Lower lobe of right lung (tissue), 2 donors: Measurements from ENCODE around the gene BAZ1A. TPM values are rescaled to one million over a fixed set of nuclear protein-coding genes. Genes with fewer than 3 reads are reported as not detected.
A peak's percentile ranks its signal among the peaks of the same experiment; 100 is the strongest.

Experiments
- ATAC-seq, 2 donors: fragments of 200-7000 bp; cut with Tn5 transposase; one replicate each; pipeline ENCODE4 v1.9.1; 2020 to 2022; ENCODE audit warnings: mild to moderate bottlenecking in 2 of 2, moderate library complexity in 2 of 2
- DNase-seq: peaks from one replicate; pipeline ENCODE4 v3.0.0-alpha.2; 2020
- H3K27ac ChIP-seq: fragments of 200-600 bp; one replicate; pipeline ENCODE4 v1.8.0; 2022
- H3K27me3 ChIP-seq: fragments of 200-600 bp; one replicate; pipeline ENCODE4 v1.8.0; 2022; ENCODE audit warnings: low read depth
- H3K36me3 ChIP-seq: fragments of 200-600 bp; one replicate; pipeline ENCODE4 v1.8.0; 2022; ENCODE audit warnings: mild to moderate bottlenecking
- H3K4me1 ChIP-seq: fragments of 200-600 bp; one replicate; pipeline ENCODE4 v1.8.0; 2022
- H3K4me3 ChIP-seq: fragments of 200-600 bp; one replicate; pipeline ENCODE4 v1.8.0; 2022; ENCODE audit warnings: mild to moderate bottlenecking
- H3K9me3 ChIP-seq: fragments of 200-600 bp; one replicate; pipeline ENCODE4 v1.8.0; 2022
- intact Hi-C: fragments of 100-400 bp; cut with DNase I; formaldehyde crosslinking; loops from one replicate; pipeline ENCODE4 v1.11.0; 2022
- total RNA-seq: library from RNA; stranded (reverse); fragmentation: NEBNext Ultra II Directional; extraction: Animal tissue kit (Norgen Biotek cat#: 25700); gene quantifications from one replicate; pipeline ENCODE4 v1.2.1, GENCODE V29; 2021
- TF ChIP-seq, protein P1 (sequence below): fragments of 200-600 bp; IDR thresholded peaks from one replicate; pipeline ENCODE4 v1.8.0; 2022; ENCODE audit warnings: antibody characterized with exemption, mild to moderate bottlenecking
- donor health status: DM: no; HTN: yes; CAD: no; lungs with severe emphysema.

Gene BAZ1A
- total RNA-seq, 1 donor from 2014 or later = 43.5 TPM

DNA sequence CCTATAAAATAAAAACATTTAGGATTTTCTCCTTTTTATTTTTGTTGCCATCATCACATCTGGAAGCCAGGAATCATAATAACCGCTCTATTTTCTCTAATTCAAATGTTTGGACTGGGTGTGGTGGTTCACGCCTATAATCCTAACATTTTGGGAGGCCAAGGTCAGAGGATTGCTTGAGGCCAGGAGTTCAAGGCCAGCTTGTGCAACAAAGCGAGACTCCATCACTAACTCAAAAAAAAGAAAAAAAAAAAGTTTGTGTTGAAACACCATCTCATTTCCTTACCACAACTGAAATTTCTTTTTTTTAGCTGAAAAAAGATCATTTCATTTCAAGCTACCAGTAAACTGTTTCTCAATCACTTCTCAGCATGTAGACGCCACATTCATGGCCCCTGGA is 8.8 kb upstream of the BAZ1A start:
- H3K9me3 ChIP-seq = no peaks in the 10 kb centered on the region
- H3K4me1 ChIP-seq = no peaks in the 10 kb centered on the region
- no peak for DNase-seq
- H3K4me3 ChIP-seq = no peak overlapping the region
- no peak overlapping the region for H3K27ac ChIP-seq
- no peak for ATAC-seq
- intact Hi-C loops = no loop called here
- H3K36me3 ChIP-seq = no peaks in the 10 kb centered on the region
- TF ChIP-seq, protein P1, sequence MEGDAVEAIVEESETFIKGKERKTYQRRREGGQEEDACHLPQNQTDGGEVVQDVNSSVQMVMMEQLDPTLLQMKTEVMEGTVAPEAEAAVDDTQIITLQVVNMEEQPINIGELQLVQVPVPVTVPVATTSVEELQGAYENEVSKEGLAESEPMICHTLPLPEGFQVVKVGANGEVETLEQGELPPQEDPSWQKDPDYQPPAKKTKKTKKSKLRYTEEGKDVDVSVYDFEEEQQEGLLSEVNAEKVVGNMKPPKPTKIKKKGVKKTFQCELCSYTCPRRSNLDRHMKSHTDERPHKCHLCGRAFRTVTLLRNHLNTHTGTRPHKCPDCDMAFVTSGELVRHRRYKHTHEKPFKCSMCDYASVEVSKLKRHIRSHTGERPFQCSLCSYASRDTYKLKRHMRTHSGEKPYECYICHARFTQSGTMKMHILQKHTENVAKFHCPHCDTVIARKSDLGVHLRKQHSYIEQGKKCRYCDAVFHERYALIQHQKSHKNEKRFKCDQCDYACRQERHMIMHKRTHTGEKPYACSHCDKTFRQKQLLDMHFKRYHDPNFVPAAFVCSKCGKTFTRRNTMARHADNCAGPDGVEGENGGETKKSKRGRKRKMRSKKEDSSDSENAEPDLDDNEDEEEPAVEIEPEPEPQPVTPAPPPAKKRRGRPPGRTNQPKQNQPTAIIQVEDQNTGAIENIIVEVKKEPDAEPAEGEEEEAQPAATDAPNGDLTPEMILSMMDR = no peak
- no peaks in the 10 kb centered on the region for H3K27me3 ChIP-seq

- no peaks in the 10 kb centered on the region for H3K27me3 ChIP-seq
- DNase-seq (peak; percentile 77), ATAC-seq (peak; percentile 50 to 57)
- intact Hi-C loops = no loop called here
- H3K9me3 ChIP-seq = no peaks in the 10 kb centered on the region
- TF ChIP-seq, protein P1 = peak; percentile 9
- peaks cover 19% of the 10 kb centered on the region for H3K4me1 ChIP-seq
- peaks cover 8% of the 10 kb centered on the region for H3K36me3 ChIP-seq
- H3K4me3 ChIP-seq = peak overlapping the region; percentile 92
- peak overlapping the region; percentile 98 for H3K27ac ChIP-seq
Observed at GRCh38 chr14:34874386-34875030, 652 bp downstream of the BAZ1A start.

DNA sequence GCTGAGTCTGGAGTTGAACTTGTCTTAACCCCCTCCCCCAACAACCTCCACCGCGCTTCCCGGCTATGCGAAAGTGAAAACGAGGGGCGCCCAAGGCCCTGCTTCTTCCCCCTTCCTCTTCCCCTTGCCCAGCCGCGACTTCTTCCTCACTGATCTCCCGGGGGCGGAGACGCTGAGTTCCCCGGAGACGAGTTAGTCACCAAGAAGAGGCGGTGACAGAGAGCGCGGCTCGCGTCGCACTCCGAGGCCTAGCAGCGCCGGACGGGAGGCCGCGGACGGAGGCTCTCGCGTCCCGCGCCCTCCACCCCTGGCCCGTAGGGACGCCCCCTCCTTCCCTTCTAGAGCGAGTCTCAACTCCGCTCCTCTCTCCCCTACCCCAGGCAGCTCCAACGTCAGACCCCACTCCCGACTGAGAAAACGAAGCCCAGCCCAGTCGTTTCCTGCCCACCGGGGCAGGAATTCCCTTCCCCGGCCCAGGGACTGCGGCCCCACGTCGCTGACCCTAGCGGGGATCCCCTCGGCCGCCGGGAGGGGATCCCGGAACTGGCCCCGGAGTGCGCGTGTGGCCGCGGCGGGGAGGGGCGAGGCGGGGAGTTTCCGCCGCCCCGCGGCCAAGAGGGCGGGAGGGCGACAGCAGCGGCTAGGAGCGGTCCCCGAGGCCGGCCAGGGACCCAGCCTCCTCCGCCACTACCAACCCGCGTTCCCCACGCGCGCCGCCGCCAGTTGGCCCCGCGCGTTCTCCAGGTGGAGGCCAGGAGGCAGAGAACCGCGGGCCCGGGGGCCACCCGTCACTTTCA is 1.4 kb downstream of the BAZ1A start:
- intact Hi-C loops = no loop called here

GRCh38 chr14:34872822-34873588 is 2.2 kb downstream of the BAZ1A start:
- no peak for DNase-seq
- peak overlapping the region; percentile 98 for H3K27ac ChIP-seq
- TF ChIP-seq, protein P1 = no peak
- H3K9me3 ChIP-seq = no peaks in the 10 kb centered on the region
- H3K27me3 ChIP-seq = no peaks in the 10 kb centered on the region
- peak; percentile 40 to 66 for ATAC-seq
- peaks cover 19% of the 10 kb centered on the region for H3K4me1 ChIP-seq
- peaks cover 14% of the 10 kb centered on the region for H3K36me3 ChIP-seq
- peak overlapping the region; percentile 92 for H3K4me3 ChIP-seq
- intact Hi-C loops = no loop called here

More for the DNA sequence above, 1.4 kb downstream of the BAZ1A start:
- TF ChIP-seq, protein P1 = no peak
- H3K27me3 ChIP-seq = no peaks in the 10 kb centered on the region
- peaks cover 19% of the 10 kb centered on the region for H3K4me1 ChIP-seq
- peak overlapping the region; percentile 92 for H3K4me3 ChIP-seq
- peaks cover 14% of the 10 kb centered on the region for H3K36me3 ChIP-seq
- ATAC-seq = peak; percentile 91
- peak; percentile 94 for DNase-seq
- H3K27ac ChIP-seq = peak overlapping the region; percentile 98
- no peaks in the 10 kb centered on the region for H3K9me3 ChIP-seq

DNA sequence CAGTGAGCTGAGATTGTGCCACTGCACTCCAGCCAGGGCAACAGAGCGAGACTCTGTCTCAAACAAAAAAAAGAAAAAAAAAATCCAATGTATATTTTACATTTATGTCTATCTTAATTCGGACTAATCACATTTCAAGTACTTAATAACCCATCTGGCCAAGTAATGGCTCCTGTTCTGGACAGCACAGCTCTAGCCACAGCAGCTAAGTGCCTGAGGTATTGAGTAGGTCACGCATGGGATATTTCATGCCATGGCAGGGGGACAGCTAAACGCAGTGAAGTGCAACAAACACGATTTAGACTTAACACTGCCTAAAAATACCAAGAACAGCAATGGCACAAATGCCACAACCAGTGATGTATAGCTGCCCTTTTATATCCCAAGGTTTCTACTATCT is 8.0 kb downstream of the BAZ1A start:
- no peak overlapping the region for H3K27ac ChIP-seq
- H3K36me3 ChIP-seq = peaks cover 18% of the 10 kb centered on the region
- intact Hi-C loops = no loop called here
- ATAC-seq (no peak), DNase-seq (no peak)
- no peaks in the 10 kb centered on the region for H3K27me3 ChIP-seq
- peaks cover 8% of the 10 kb centered on the region for H3K4me1 ChIP-seq
- H3K9me3 ChIP-seq = no peaks in the 10 kb centered on the region
- no peak overlapping the region for H3K4me3 ChIP-seq
- TF ChIP-seq, protein P1 = no peak
